ENCODE data around the gene HMGA1. TPM values are rescaled to one million over a fixed set of nuclear protein-coding genes. Genes with fewer than 3 reads are reported as not detected.

Gene HMGA1
- 413 to 611 TPM (median 528 TPM) in 5 replicates for total RNA-seq (2022; extraction: Qiagen RNA extraction; ENCODE audit: low read depth)

DNA sequence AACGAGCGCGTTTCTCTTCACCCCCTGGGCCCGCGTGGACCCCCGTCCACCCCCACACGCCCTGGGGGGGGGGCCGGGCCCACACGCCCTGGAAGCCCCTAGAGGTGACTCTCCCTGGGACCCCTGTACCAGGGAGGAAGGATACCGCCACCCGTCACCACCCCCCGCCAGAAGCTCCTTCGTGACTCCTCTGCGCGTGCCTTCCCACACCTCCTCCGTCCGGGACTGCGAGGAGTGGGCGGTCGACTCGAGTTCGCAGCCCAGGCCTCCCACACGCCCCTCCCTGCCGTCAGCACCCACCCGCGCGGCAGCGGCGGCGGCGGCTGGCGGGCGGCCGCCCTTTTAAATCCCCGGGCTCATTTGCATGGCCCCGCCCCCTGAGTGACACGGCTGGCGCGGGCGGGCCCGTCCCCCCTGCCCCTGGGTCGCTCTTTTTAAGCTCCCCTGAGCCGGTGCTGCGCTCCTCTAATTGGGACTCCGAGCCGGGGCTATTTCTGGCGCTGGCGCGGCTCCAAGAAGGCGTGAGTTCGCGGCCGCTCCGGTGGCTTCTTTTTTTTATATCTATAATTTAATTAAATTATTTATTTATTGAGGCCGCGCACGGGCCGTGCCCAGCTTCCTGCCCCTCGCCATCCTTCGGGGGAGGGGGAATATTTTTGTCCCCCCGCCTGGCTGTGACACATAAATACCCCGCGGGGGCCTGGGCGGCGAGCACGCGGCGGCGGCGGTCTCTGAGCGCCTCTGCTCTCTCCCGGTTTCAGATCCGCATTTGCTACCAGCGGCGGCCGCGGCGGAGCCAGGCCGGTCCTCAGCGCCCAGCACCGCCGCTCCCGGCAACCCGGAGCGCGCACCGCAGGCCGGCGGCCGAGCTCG lies at the start of gene HMGA1:
TSS of gene HMGA1 (plus strand) at position 431 of the 873 bp plus-strand sequence. CDS start 3,908 bp downstream, outside the sequence.

GRCh38 chr6:34248727-34249468 lies 12.2 kb downstream of the HMGA1 start, which contains the start of gene SMIM29:
Gene SMIM29, minus strand, starts transcription at chr6:34249006. Its CDS starts 1,215 bp downstream, at chr6:34247791.

Other genes with a start within 250 kb of the HMGA1 start
- gene GRM4, start 90.8 kb upstream of the HMGA1 start, total RNA-seq (2022; extraction: Qiagen RNA extraction; ENCODE audit: low read depth): 0.08 to 0.29 TPM (median 0.10 TPM) in 5 replicates
- 20.8 to 24.7 TPM (median 21.8 TPM) in 5 replicates for gene SMIM29, start 12.1 kb downstream of the HMGA1 start, total RNA-seq (2022; extraction: Qiagen RNA extraction; ENCODE audit: low read depth)
- 6.0 to 8.1 TPM (median 6.4 TPM) in 5 replicates for gene NUDT3, start 155.8 kb downstream of the HMGA1 start, total RNA-seq (2022; extraction: Qiagen RNA extraction; ENCODE audit: low read depth)
- 2,020 to 2,216 TPM (median 2,116 TPM) in 5 replicates for gene RPS10, start 189.2 kb downstream of the HMGA1 start, total RNA-seq (2022; extraction: Qiagen RNA extraction; ENCODE audit: low read depth)
- 0.03 to 0.08 TPM (median 0.03 TPM) in 3 of 5 replicates, not detected in the others for gene PACSIN1, start 229.2 kb downstream of the HMGA1 start, total RNA-seq (2022; extraction: Qiagen RNA extraction; ENCODE audit: low read depth)

All from A549 treated with GW870086 at 1 μM for 4 hours (cell line).